K562 (cell line): ENCODE data around the gene NTN4.

Experiments
- EZH2 ChIP-seq: IDR thresholded peaks from 2 replicates; pipeline ENCODE4 v1.6.1; 2012; ENCODE audit warnings: low read depth, mild to moderate bottlenecking, inconsistent platforms, low read length, borderline replicate concordance
- JUN ChIP-seq, 2 experiments: sonication (generic) in 1 of 2; formaldehyde crosslinking in 1 of 2; IDR thresholded peaks; 2 replicates each; pipeline versions ENCODE4 v1.6.1 to v1.8.0; 2012 to 2022; ENCODE audit warnings: borderline replicate concordance in 2 of 2, mild to moderate bottlenecking in 2 of 2, improper control_type of control experiment in 1 of 2, low read depth in 1 of 2, low read length in 1 of 2, missing genetic modification reagents in 1 of 2
- NRF1 ChIP-seq, 2 experiments: fragments of 450-650 bp; IDR thresholded peaks in 1 of 2; conservative IDR thresholded peaks in 1 of 2; 2 replicates each; pipeline ENCODE4 v1.6.1; 2014; ENCODE audit warnings: mild to moderate bottlenecking in 2 of 2
- TF ChIP-seq, protein P1 (sequence below), 3 experiments: IDR thresholded peaks in 2 of 3; conservative IDR thresholded peaks in 1 of 3; 2 replicates each; pipeline ENCODE4 v1.5.1; 2011 to 2012; ENCODE audit warnings: low read length in 3 of 3, mild to moderate bottlenecking in 3 of 3, control low read depth in 2 of 3, improper control_type of control experiment in 1 of 3, inconsistent platforms in 1 of 3, low read depth in 1 of 3, mixed read lengths in 1 of 3, moderate library complexity in 1 of 3; ENCODE audit not compliant: insufficient read depth in 2 of 3

DNA sequence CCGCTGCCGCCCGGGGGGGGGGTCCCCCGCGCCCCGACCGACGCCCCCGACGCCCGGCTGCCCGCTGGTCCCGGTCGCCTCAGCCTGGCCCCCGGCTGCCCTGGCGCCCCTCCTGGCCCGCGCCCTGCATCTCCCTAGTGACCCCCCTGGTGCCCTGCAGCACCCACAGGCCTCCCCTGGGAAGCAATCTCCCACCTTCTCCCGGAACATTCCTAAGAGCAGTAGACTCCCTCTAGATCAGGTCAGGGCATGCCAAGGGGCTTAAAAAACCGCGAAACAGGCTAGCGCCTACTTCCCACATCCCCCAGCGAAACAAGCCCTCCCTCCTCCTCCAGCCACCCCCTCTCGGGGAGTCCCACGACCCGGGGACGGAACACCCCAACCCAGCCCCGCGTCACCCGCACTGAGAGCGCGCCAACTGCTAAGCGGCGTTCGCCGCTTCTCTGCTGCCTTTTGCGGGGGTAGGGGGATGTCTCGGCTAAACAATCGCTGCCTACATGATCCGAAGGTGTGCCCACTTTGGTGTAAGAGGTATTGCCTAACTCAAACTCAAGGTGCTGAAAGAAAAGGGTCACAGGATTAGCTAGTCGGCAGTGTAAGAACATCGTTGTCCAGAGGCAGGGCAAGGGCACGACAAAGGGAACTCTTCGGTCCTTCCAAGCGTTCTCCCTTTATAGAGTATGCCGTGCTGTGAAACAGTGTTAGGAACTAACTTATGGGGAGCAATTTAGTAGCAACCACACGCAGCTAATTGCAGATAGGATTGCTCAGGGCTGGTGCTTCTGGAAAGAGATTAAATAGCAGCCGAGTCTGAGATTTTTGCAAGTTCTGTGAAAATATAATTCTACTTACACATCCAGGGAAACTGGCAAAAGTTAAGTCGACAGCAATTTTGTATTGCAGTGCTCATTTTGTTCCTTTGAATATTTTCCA lies 619 bp upstream of the NTN4 start:
- TF ChIP-seq NRF1 (conservative IDR thresholded peaks at IDR 0.05 in 1 of 2, IDR thresholded peaks at IDR 0.05 in 1 of 2) (no peak), EZH2 (no peak), JUN (IDR thresholded peaks at IDR 0.05; ENCODE audit: borderline replicate concordance, low read depth, low read length) (no peak), JUN (CRISPR knock-in tag; IDR thresholded peaks at IDR 0.05; ENCODE audit: borderline replicate concordance) (no peak)
- TF ChIP-seq, protein P1, sequence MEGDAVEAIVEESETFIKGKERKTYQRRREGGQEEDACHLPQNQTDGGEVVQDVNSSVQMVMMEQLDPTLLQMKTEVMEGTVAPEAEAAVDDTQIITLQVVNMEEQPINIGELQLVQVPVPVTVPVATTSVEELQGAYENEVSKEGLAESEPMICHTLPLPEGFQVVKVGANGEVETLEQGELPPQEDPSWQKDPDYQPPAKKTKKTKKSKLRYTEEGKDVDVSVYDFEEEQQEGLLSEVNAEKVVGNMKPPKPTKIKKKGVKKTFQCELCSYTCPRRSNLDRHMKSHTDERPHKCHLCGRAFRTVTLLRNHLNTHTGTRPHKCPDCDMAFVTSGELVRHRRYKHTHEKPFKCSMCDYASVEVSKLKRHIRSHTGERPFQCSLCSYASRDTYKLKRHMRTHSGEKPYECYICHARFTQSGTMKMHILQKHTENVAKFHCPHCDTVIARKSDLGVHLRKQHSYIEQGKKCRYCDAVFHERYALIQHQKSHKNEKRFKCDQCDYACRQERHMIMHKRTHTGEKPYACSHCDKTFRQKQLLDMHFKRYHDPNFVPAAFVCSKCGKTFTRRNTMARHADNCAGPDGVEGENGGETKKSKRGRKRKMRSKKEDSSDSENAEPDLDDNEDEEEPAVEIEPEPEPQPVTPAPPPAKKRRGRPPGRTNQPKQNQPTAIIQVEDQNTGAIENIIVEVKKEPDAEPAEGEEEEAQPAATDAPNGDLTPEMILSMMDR (IDR thresholded peaks at IDR 0.05 in 2 of 3, conservative IDR thresholded peaks at IDR 0.05 in 1 of 3; ENCODE audit: insufficient read depth in 2 of 3, low read depth in 1 of 3, low read length in 3 of 3), result no peak
